ENCODE results near the gene CTTN.
"Not testable (repeated sequence)": the region's sequence is repeated elsewhere in the genome, so short reads cannot be mapped to it uniquely, and the experiment has no call there.

CTTN gene

GRCh38 chr11:70404244-70404643 lies 5.9 kb downstream of the CTTN start:
- no peak for DNase-seq (ENCODE audit: low spot score)
- TF ChIP-seq CTCF (IDR thresholded peaks at IDR 0.05; ENCODE audit: extremely low read depth, missing control alignments): no peak

- DNase-seq (ENCODE audit: low spot score): no peak
- TF ChIP-seq CTCF (IDR thresholded peaks at IDR 0.05; ENCODE audit: extremely low read depth, missing control alignments): no peak
Observed at GRCh38 chr11:70405679-70406395, 7.5 kb downstream of the CTTN start.

- TF ChIP-seq CTCF (IDR thresholded peaks at IDR 0.05; ENCODE audit: extremely low read depth, missing control alignments): no peak
- no peak for DNase-seq (ENCODE audit: low spot score)
Observed at GRCh38 chr11:70407121-70407520, 8.8 kb downstream of the CTTN start.

GRCh38 chr11:70407814-70408213 lies 9.5 kb downstream of the CTTN start:
- TF ChIP-seq CTCF (IDR thresholded peaks at IDR 0.05; ENCODE audit: extremely low read depth, missing control alignments): no peak
- DNase-seq (ENCODE audit: low spot score): no peak

- not testable (repeated sequence) for DNase-seq (ENCODE audit: low spot score)
Observed at GRCh38 chr11:70408326-70408725, 10.0 kb downstream of the CTTN start.

- no peak for TF ChIP-seq CTCF (IDR thresholded peaks at IDR 0.05; ENCODE audit: extremely low read depth, missing control alignments)
- DNase-seq (ENCODE audit: low spot score): no peak
Observed at GRCh38 chr11:70409437-70409836, 11.1 kb downstream of the CTTN start.

- no peak for DNase-seq (ENCODE audit: low spot score)
- TF ChIP-seq CTCF (IDR thresholded peaks at IDR 0.05; ENCODE audit: extremely low read depth, missing control alignments): no peak
Observed at GRCh38 chr11:70409871-70410270, 11.5 kb downstream of the CTTN start.
